ENCODE results near the gene IRX6.

Gene IRX6

GRCh38 chr16:55367866-55368603 lies 44.0 kb downstream of the IRX6 start:
- peak; percentile 32 for DNase-seq (ENCODE audit: low read depth)

DNA sequence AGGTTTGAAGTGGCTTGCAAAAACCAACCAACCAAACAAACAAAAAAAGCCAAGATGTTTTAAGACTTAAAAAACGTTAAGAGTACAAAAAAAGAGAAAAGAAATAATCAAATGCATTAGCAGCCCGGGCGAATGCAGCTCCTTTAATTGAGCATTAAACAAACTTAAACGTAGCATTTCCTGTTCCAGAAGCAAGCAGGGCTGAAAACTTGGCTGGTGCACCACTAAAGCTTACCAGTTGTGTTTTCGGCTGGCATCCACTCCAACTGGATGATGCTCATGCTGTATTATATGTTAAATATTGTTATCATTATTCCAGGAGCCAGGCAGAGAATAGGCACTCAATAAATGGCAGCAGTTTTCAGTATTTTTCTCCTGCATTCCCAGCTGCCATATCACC lies 45.1 kb downstream of the IRX6 start:
- DNase-seq (ENCODE audit: low read depth), result no peak

DNA sequence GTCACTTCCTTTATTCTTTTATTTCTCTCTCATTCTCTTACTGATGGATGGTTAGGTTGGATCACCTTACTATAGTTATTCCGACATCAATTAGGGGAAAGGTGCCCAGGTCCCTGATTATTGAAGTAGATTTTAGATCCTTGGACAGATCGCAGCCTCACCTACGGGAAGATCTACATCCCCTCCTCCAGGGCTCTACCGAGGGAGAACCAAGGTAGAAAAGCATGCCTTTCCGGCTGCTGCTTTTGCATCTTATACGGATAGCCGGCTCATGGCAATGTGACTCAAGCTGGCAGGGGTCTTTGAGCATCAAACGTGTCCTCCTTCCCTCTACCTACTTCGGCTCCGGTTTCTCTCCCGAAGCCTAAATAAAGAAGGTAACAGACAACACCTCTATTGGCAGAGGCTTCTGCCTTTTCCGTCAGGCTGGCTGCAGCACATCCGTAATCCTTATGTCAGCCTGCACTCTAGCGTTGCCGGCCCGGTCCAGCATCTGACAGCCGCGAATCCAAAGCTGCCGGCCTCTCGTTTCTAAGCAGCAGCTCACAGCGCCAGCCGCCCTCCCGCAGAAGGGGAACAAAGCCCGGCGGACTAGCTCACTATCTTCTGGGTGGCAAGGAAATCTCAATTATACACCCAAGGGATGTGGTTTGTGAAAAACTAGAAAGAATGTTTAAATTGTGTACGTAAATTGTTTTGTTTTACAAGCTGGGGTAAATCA lies 46.9 kb downstream of the IRX6 start:
- DNase-seq (ENCODE audit: low read depth), result no peak

DNA sequence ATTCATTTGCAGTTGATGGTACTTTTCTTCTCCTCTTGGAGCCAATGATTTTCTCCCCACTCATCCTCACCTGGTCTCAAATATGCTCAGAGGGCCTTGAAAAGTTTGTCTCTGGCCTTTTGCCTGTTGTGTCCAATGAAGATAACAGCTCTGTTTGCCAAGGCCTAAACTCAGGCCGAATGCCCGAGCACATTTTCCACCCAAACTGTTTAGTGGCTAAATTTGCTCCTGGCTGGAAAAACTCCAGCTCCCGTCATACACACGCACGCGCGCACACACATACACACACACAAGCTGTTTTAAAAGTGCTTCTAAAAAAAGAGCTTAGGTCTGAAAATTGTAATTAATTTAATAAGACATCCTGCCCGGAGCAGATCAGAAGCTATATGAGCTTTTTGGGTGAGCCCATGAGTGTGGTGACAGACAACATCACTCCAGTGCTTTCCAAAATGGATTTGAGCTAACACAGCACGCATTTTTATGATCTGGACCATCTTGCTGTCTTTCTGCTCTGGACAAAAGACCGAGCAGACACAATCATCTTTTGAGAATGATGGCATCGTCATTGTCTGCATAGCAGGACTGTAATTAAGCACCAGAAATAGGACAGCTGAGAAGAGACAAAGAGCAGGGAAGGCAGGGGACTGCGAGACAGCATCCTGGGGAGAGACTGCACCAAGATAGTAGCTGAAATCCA lies 48.9 kb downstream of the IRX6 start:
- DNase-seq (ENCODE audit: low read depth), result no peak

DNA sequence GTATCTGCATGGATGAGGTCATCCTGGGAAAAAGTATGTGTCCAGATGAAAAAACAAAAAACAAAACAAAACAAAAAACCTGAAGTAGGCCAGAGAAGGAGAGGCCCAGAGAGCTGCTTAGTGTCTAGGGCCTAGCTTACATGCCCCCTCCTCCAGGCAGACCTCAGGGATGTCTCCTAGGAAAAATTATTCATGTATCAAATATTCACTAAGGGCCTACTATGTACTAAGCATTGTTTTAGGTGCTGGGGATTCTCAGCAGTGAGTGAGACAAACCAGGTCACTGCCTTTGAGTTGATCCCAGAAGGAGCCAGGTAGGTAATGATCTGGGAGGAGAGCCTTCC lies 49.5 kb downstream of the IRX6 start:
- no peak for DNase-seq (ENCODE audit: low read depth)

GRCh38 chr16:55376045-55376444 lies 52.0 kb downstream of the IRX6 start:
- no peak for DNase-seq (ENCODE audit: low read depth)

DNA sequence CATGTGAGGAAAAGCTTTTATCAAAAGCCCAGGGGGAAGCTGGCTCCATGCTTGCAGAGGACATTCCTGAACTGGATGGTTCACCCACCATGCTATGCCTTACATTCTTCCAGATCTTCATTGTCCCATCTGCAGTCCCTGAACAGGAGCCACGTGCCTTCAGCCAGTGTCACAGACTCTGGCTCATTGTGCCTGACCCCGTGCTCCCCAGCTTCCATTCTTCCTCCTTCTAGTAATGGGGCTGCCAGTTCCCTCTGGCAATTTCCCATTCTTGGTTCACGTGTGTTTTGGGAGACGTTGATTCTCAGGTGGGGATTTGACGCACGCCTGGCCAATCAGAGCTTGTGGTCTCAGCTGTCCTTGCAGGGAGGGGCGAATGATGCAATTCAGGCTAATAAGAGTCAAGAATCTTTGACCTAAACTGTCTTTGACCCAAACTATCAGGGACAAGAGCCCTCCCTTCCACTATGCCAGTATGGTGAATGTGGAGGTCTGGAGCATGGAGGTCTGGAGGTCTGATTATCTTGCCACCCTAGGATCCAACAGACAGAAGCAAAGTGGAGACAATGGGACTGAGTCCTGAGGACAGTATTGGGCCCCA lies 52.7 kb downstream of the IRX6 start:
- DNase-seq (ENCODE audit: low read depth), result no peak

- no peak for DNase-seq (ENCODE audit: low read depth)
These were observed 53.8 kb downstream of the IRX6 start for GRCh38 chr16:55377840-55378239.

DNA sequence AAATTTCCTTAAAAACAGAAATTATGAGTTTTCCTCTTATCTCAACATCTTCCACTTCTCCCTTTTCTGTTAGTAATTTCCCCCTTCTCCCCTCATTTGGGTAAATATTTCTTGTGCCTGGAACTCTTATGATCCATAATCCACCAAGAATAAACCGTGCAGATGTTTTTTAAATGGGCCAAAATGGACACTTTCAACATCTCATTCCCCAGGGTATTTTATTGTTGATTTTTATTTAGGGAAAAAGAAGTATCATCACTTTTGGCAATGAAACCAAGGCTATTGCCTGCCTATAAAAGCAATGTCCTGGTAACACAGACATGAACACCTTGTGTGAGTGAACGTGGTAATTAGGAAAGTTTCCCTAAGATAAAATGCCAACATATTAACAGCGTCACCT lies 54.6 kb downstream of the IRX6 start:
- DNase-seq (ENCODE audit: low read depth), result no peak

DNA sequence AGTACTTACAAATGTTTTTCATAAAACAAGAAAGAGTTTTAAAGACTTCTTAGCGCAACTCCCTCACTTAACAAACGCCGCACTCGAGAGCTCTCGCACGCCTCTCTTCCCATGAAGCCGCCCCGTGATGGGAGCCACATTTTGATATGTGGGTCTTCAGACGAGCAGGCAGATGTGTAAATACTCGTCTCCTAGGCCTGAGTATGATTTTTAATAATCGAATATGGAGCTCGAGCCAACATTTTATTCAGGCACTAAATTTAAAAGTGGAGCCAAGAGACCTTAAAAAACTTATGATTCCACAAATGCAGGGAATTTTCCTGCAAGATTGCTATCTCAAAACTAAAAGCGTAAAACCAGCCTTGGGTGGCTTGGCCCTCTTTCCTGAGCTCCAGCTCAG lies 55.4 kb downstream of the IRX6 start:
- no peak for DNase-seq (ENCODE audit: low read depth)

DNA sequence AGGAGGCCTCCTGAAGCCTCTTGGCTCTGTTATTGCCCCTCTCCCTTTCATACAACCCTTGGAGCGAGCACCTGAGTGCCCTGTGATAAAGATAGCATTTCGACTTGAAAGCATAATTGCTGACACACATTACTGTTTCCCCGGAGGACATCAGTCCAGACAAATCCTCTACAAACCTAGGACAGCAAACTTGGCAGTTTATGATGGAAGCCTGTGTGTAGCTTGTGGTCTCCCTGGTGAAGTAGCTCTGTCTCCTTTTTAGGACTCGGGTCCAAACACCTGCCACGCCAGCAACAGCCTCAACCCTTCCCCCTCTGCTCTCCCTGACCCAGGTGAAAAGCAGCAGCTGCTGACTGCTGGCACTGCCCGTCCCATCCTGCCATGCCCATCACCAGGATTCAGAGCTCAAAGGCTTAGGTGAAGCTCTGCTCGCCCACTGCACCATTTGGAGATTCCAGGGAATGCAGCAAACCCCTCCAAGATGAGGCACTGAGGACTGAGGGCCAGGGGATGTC lies 55.9 kb downstream of the IRX6 start:
- DNase-seq (ENCODE audit: low read depth), result no peak

Measured in non-pigmented ciliary epithelial cell (primary cell).